CD4-positive, alpha-beta T cell (primary cell): ENCODE results near the gene RTN4RL2. TPM values are rescaled to one million over a fixed set of nuclear protein-coding genes. Genes with fewer than 3 reads are reported as not detected.

ENCODE experiments used
- ATAC-seq: fragments of 200-7000 bp; cut with Tn5 transposase; one replicate; pipeline ENCODE4 v1.10.0; 2022; ENCODE audit warnings: mild to moderate bottlenecking; ENCODE audit not compliant: poor library complexity
- CTCF ChIA-PET: fragments of 350-600 bp; sonication (Branson Sonifier 250); formaldehyde crosslinking; loops from one replicate; lab custom pipeline; 2021; ENCODE audit warnings: antibody characterized with exemption, inconsistent platforms; lab: Charles Lee
- POLR2A ChIA-PET: fragments of 350-600 bp; sonication (Branson Sonifier 250); formaldehyde crosslinking; loops from one replicate; lab custom pipeline; 2021; ENCODE audit warnings: antibody characterized with exemption, inconsistent platforms; lab: Charles Lee
- DNase-seq, 14 experiments: peaks; one replicate each; pipeline ENCODE4 v3.0.0-alpha.2; 2013 to 2020; ENCODE audit warnings: mixed read lengths in 2 of 14
- H3K27ac ChIP-seq, 2 donors: one replicate each; pipeline versions ENCODE4 v1.5.1 to v1.7.0; 2013; ENCODE audit warnings: low read length in 2 of 2, low read depth in 1 of 2, mild to moderate bottlenecking in 1 of 2
- H3K27me3 ChIP-seq, 2 experiments: 1 replicate in 1 of 2; 2 replicates in 1 of 2; pipeline versions ENCODE4 v1.6.1 to v1.7.0; 2013; ENCODE audit warnings: low read length in 2 of 2, control low read depth in 1 of 2, mild to moderate bottlenecking in 1 of 2, moderate library complexity in 1 of 2; ENCODE audit not compliant: insufficient read depth in 2 of 2, control insufficient read depth in 1 of 2
- H3K36me3 ChIP-seq: one replicate; pipeline ENCODE4 v1.6.1; 2013; ENCODE audit warnings: low read length, control low read depth; ENCODE audit not compliant: insufficient read depth
- H3K4me1 ChIP-seq: one replicate; pipeline ENCODE4 v1.6.1; 2013; ENCODE audit warnings: low read length, control low read depth; ENCODE audit not compliant: insufficient read depth
- H3K4me3 ChIP-seq: one replicate; pipeline ENCODE4 v1.5.1; 2013; ENCODE audit warnings: mild to moderate bottlenecking, low read length, moderate library complexity
- H3K9me3 ChIP-seq, 2 experiments: 1 replicate in 1 of 2; 2 replicates in 1 of 2; pipeline versions ENCODE4 v1.6.1 to v1.7.0; 2013; ENCODE audit warnings: low read length in 2 of 2, mild to moderate bottlenecking in 2 of 2, control low read depth in 1 of 2, moderate library complexity in 1 of 2; ENCODE audit not compliant: control insufficient read depth in 1 of 2, insufficient read depth in 1 of 2
- H3K27ac Mint-ChIP-seq: one replicate; pipeline ENCODE4 v1.8.0; 2020; ENCODE audit warnings: mixed read lengths
- H3K27me3 Mint-ChIP-seq: one replicate; pipeline ENCODE4 v1.8.0; 2021; ENCODE audit warnings: mixed read lengths
- H3K36me3 Mint-ChIP-seq: one replicate; pipeline ENCODE4 v1.8.0; 2021; ENCODE audit warnings: low read depth, mixed read lengths
- H3K4me1 Mint-ChIP-seq: one replicate; pipeline ENCODE4 v1.8.0; 2021; ENCODE audit warnings: low read depth, mixed read lengths
- H3K4me3 Mint-ChIP-seq: one replicate; pipeline ENCODE4 v1.8.0; 2020; ENCODE audit warnings: mild to moderate bottlenecking, mixed read lengths
- H3K9me3 Mint-ChIP-seq: one replicate; pipeline ENCODE4 v1.8.0; 2020; ENCODE audit warnings: mixed read lengths
- intact Hi-C, 2 experiments: fragments of 100-400 bp; cut with DNase I in 1 of 2; cut with micrococcal nuclease in 1 of 2; formaldehyde crosslinking; loops; one replicate each; pipeline versions ENCODE4 v1.15.1 to v1.9.0; 2023 to 2025; cut with DNase I, micrococcal nuclease
- total RNA-seq, 174 experiments: library from RNA in 2 of 174; stranded (reverse) in 2 of 174; gene quantifications; one replicate each; pipeline ENCODE4 v1.2.3 and lab custom pipeline; 2021 to 2026
- TF ChIP-seq, protein P1 (sequence below): fragments of 200-600 bp; IDR thresholded peaks from one replicate; pipeline ENCODE4 v1.8.0; 2022; ENCODE audit warnings: antibody characterized with exemption, mild to moderate bottlenecking

The RTN4RL2 gene
- total RNA-seq, 2 experiments from 2014 or later, result 0.17 to 0.19 TPM

DNA sequence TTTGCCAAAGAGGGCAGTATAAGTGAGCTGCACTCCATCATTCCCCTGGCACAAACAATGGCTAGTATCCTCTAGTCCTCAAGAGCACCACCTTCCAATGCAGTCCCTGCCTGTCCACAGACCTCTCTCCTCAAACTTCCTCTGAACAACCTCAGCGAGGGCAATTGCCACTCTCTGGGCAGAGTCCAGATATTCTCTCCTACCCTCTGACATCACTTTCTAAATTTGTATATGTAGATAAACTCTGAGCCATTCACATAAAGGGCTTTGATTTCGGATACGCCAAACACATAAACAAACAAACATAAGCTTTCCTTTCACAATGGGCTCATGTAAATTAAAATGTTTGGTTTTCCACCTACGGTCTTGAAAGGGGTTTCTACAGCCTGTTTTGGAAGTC lies 30.4 kb upstream of the RTN4RL2 start:
- peaks cover 26% of the 10 kb centered on the region for H3K4me1 ChIP-seq
- no peaks in the 10 kb centered on the region for H3K27me3 Mint-ChIP-seq
- DNase-seq (no peak), ATAC-seq (no peak)
- no peaks in the 10 kb centered on the region for H3K27me3 ChIP-seq
- no peaks in the 10 kb centered on the region for H3K36me3 ChIP-seq
- H3K27ac Mint-ChIP-seq, result no peak overlapping the region
- H3K9me3 Mint-ChIP-seq, result no peaks in the 10 kb centered on the region
- ChIA-PET POLR2A (no interaction called here), CTCF (interaction anchor here (1.3 to 1.6 kb wide), 2 partner anchors 13 to 84 kb away, joined by 5 to 6 read pairs; no protein-coding TSS in a partner anchor)
- H3K27ac ChIP-seq, result no peak overlapping the region
- H3K4me3 Mint-ChIP-seq, result no peak overlapping the region
- H3K4me3 ChIP-seq, result no peak overlapping the region
- H3K36me3 Mint-ChIP-seq, result peaks cover 3% of the 10 kb centered on the region
- TF ChIP-seq, protein P1, sequence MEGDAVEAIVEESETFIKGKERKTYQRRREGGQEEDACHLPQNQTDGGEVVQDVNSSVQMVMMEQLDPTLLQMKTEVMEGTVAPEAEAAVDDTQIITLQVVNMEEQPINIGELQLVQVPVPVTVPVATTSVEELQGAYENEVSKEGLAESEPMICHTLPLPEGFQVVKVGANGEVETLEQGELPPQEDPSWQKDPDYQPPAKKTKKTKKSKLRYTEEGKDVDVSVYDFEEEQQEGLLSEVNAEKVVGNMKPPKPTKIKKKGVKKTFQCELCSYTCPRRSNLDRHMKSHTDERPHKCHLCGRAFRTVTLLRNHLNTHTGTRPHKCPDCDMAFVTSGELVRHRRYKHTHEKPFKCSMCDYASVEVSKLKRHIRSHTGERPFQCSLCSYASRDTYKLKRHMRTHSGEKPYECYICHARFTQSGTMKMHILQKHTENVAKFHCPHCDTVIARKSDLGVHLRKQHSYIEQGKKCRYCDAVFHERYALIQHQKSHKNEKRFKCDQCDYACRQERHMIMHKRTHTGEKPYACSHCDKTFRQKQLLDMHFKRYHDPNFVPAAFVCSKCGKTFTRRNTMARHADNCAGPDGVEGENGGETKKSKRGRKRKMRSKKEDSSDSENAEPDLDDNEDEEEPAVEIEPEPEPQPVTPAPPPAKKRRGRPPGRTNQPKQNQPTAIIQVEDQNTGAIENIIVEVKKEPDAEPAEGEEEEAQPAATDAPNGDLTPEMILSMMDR, result no peak
- intact Hi-C loops, result loop anchor here in 1 of 2 experiments (5.0 kb wide), 2 partner anchors 73 to 83 kb away; no protein-coding TSS in a partner anchor
- no peaks in the 10 kb centered on the region for H3K9me3 ChIP-seq
- H3K4me1 Mint-ChIP-seq, result peaks cover 29% of the 10 kb centered on the region

DNA sequence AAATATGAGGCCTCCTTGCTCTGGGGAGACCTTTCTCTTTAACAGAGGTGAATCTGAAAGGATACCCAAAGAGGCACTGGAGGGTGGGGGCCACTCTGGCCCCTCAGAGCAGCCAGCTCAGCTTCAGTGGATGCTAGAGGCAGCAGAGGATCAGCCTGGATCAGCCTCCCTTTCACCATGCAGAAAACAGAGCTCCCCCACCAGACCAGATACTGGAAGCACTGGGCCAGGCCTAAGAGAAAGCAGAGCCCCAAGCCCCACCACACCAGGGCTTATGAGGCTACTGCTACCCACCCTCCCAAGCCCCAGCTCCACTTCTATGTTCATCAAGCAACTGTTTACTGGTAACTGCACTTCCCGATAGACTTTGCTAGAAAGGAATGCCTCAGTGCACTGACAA lies 29.4 kb upstream of the RTN4RL2 start:
- no peak for DNase-seq
- Mint-ChIP-seq H3K27ac (no peak overlapping the region), H3K4me1 (peaks cover 19% of the 10 kb centered on the region), H3K27me3 (no peaks in the 10 kb centered on the region), H3K4me3 (no peak overlapping the region), H3K36me3 (no peaks in the 10 kb centered on the region), H3K9me3 (no peaks in the 10 kb centered on the region)
- ATAC-seq, result no peak
- TF ChIP-seq, protein P1, result no peak
- Histone ChIP-seq H3K4me3 (no peak overlapping the region), H3K36me3 (no peaks in the 10 kb centered on the region), H3K27me3 (no peaks in the 10 kb centered on the region), H3K4me1 (peaks cover 16% of the 10 kb centered on the region), H3K9me3 (no peaks in the 10 kb centered on the region), H3K27ac (no peak overlapping the region)
- POLR2A ChIA-PET, result no interaction called here
- intact Hi-C loops, result loop anchor here in 1 of 2 experiments (5.0 kb wide), 1 partner anchor 74 kb away; no protein-coding TSS in a partner anchor
- CTCF ChIA-PET, result interaction anchor here (1.6 kb wide), 1 partner anchor 85 kb away, joined by 6 read pairs; no protein-coding TSS in a partner anchor

DNA sequence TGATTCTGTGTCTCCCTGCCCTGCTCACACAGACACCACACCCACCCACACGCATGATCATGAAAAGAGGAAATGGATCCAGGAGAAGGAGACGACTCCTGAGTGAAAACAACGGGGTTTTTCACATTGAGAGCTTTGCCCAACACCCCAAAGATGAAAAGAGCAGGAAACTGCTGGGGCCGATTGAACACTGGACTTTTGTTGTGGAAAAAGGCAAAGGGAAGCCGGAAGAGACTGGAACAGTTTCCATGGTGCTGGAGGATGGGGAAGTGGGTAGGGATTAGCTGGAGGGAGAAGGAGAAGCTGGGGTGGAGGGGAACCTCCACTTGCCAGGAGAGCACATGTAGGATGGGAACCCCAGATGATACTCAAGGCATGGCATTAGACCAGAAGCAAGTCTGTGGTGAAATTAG lies 28.2 kb upstream of the RTN4RL2 start:
- H3K9me3 Mint-ChIP-seq, result no peaks in the 10 kb centered on the region
- peaks cover 4% of the 10 kb centered on the region for H3K4me1 ChIP-seq
- no peak overlapping the region for H3K4me3 ChIP-seq
- H3K27ac ChIP-seq, result no peak overlapping the region
- intact Hi-C loops, result loop anchor here in 1 of 2 experiments (5.0 kb wide), 1 partner anchor 75 kb away; no protein-coding TSS in a partner anchor
- H3K36me3 ChIP-seq, result no peaks in the 10 kb centered on the region
- DNase-seq (peak in 2 of 14 experiments; percentile 34 to 43), ATAC-seq (no peak)
- H3K27me3 ChIP-seq, result no peaks in the 10 kb centered on the region
- H3K27ac Mint-ChIP-seq, result no peak overlapping the region
- no peaks in the 10 kb centered on the region for H3K27me3 Mint-ChIP-seq
- no peak overlapping the region for H3K4me3 Mint-ChIP-seq
- CTCF ChIA-PET, result interaction anchor here (0.8 to 1.1 kb wide), 2 partner anchors 26 to 95 kb away, joined by 3 read pairs; no protein-coding TSS in a partner anchor
- TF ChIP-seq, protein P1, result no peak
- no peaks in the 10 kb centered on the region for H3K9me3 ChIP-seq
- POLR2A ChIA-PET, result no interaction called here
- peaks cover 8% of the 10 kb centered on the region for H3K4me1 Mint-ChIP-seq
- no peaks in the 10 kb centered on the region for H3K36me3 Mint-ChIP-seq
